ENCODE measurements around the gene NUMBL. TPM values are rescaled to one million over a fixed set of nuclear protein-coding genes. Genes with fewer than 3 reads are reported as not detected.

The NUMBL gene
- total RNA-seq, 4 donors from 2014 or later = 28.2 to 51.7 (median 41.5) TPM

DNA sequence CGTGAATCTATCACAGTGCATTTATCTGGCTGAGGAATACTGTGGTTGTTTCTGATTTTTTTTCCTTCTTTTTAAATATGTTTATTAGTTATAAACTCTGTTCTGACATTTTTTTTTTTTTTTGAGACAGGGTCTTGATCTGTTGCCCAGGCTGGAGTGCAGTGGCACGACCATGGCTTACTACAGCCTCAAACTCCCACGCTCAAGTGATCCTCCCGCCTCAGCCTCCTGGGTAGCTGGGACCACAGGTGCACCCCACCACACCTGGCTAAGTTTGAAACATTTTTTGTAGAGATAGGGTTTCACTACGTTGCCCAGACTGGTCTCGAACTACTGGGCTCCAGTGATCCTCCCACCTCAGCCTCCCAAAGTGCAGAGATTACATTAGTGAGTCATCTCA, 6.6 kb upstream of the NUMBL start:
- H3K27ac ChIP-seq (replicated peaks in 1 of 4) = no peak overlapping the region
- no peak for DNase-seq (ENCODE audit: extremely low spot score)
- peaks cover 16 to 96% (median 78%) of the 10 kb centered on the region in 4 donors for H3K36me3 ChIP-seq
- TF ChIP-seq POLR2A (IDR thresholded peaks at IDR 0.05; ENCODE audit: low read depth) (no peak), POLR2AphosphoS5 (IDR thresholded peaks at IDR 0.05) (no peak), EP300 (IDR thresholded peaks at IDR 0.05) (no peak)
- TF ChIP-seq, protein P1, sequence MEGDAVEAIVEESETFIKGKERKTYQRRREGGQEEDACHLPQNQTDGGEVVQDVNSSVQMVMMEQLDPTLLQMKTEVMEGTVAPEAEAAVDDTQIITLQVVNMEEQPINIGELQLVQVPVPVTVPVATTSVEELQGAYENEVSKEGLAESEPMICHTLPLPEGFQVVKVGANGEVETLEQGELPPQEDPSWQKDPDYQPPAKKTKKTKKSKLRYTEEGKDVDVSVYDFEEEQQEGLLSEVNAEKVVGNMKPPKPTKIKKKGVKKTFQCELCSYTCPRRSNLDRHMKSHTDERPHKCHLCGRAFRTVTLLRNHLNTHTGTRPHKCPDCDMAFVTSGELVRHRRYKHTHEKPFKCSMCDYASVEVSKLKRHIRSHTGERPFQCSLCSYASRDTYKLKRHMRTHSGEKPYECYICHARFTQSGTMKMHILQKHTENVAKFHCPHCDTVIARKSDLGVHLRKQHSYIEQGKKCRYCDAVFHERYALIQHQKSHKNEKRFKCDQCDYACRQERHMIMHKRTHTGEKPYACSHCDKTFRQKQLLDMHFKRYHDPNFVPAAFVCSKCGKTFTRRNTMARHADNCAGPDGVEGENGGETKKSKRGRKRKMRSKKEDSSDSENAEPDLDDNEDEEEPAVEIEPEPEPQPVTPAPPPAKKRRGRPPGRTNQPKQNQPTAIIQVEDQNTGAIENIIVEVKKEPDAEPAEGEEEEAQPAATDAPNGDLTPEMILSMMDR (IDR thresholded peaks at IDR 0.05) = no peak
- no peak overlapping the region for H3K4me3 ChIP-seq
- 92% methylated on average over 6 of the region's 6 CpGs for WGBS
- intact Hi-C loops (cut with DNase I) = no loop called here
- H3K27me3 ChIP-seq = no peaks in the 10 kb centered on the region
- H3K4me1 ChIP-seq = peaks cover 0 to 3% (median 2%) of the 10 kb centered on the region in 4 donors
- H3K9me3 ChIP-seq = no peaks in the 10 kb centered on the region

DNA sequence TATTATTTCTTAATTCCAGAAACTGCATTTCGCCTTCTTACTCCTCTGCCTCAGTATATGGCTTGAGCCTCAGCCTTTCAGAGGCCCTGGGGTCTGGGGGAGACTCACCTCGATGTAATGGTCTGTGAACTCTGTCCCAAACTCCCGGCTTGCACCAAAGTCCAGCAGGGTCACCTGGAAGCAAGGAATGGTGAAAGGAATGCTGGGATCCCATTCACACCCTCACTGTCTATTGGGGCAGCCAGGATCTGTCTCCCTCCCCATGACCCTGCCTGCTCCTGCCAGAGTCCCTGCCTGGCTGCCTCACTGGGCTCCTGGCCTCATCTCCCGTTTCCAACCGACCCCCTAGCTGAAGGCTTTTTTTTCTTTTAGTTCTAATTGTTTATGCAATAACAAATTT, 5.4 kb upstream of the NUMBL start:
- TF ChIP-seq, protein P1 (IDR thresholded peaks at IDR 0.05) = no peak
- TF ChIP-seq POLR2AphosphoS5 (IDR thresholded peaks at IDR 0.05) (no peak), EP300 (IDR thresholded peaks at IDR 0.05) (no peak), POLR2A (IDR thresholded peaks at IDR 0.05; ENCODE audit: low read depth) (no peak)
- Histone ChIP-seq H3K36me3 (peaks cover 14 to 87% (median 71%) of the 10 kb centered on the region in 4 donors), H3K9me3 (no peaks in the 10 kb centered on the region), H3K4me3 (no peak overlapping the region), H3K27ac (replicated peaks in 1 of 4) (no peak overlapping the region), H3K27me3 (peaks cover 0 to 3% (median 0%) of the 10 kb centered on the region in 4 donors), H3K4me1 (peaks cover 8 to 14% (median 12%) of the 10 kb centered on the region in 4 donors)
- WGBS = 87% methylated on average over 5 of the region's 5 CpGs
- no peak for DNase-seq (ENCODE audit: extremely low spot score)
- intact Hi-C loops (cut with DNase I) = no loop called here

DNA sequence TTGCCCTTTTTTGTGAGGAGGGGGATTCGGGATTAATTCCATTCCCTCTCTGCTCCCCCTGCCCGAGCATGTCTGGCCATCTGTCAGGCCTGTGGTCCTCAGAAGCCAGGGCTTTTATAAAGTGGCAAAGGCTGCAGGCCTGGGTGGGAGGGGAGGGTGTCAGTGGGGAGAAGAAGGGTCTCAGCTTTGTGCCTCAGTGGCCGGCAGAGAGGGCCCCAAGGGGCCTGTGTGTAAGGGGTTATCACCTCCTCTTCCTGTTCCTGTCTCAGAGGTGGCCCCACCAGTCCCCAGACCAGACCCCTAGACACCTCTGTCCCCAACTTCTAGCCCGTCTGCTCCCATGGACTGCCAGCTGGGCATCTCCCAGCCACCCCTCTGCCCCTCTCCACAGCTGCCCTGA, 3.4 kb upstream of the NUMBL start:
- intact Hi-C loops (cut with DNase I) = no loop called here
- peaks cover 0 to 3% (median 0%) of the 10 kb centered on the region in 4 donors for H3K27me3 ChIP-seq
- no peak for DNase-seq (ENCODE audit: extremely low spot score)
- no peak overlapping the region for H3K27ac ChIP-seq (replicated peaks in 1 of 4)
- peaks cover 14 to 68% (median 54%) of the 10 kb centered on the region in 4 donors for H3K36me3 ChIP-seq
- peaks cover 12 to 30% (median 28%) of the 10 kb centered on the region in 4 donors for H3K4me1 ChIP-seq
- H3K4me3 ChIP-seq = no peak overlapping the region
- 92% methylated on average over 4 of the region's 4 CpGs for WGBS
- no peaks in the 10 kb centered on the region for H3K9me3 ChIP-seq
- TF ChIP-seq, protein P1 (IDR thresholded peaks at IDR 0.05) = no peak
- TF ChIP-seq POLR2A (IDR thresholded peaks at IDR 0.05; ENCODE audit: low read depth) = no peak
- TF ChIP-seq EP300 (IDR thresholded peaks at IDR 0.05) = no peak
- no peak for TF ChIP-seq POLR2AphosphoS5 (IDR thresholded peaks at IDR 0.05)

DNA sequence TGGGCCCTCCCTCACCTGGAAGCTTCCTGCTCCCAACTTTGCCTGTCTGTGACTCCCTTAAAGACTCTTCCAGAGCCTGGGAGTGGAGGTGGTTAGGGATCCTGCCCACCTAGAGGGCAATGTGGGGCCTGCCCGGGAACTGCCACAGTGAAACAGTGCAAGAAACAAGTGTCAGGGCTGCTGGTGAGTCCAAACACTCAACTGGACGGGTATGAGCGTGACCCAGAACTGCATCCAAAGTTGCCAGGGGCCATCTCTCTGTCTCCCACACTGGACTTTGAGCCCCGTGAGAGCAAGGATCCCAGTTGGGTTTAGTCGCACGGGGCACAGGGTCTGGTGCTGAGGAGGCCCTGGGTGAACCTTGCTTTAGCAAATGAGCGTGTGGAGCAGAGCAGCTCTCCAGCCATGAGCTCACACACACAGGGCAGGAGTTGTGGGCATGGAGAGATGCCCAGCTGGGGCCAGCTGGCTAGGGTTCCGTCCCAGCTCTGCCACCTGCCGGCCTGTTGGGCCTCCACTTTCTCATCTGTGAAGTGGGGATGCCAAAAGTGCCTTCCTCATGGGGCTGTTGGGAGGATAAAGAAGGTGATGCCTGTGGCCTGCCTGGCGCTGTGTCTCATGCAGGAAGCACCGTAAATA, 2.8 kb upstream of the NUMBL start:
- Histone ChIP-seq H3K27ac (replicated peaks in 1 of 4) (peak overlapping the region in 1 of 4 donors; percentile 94), H3K27me3 (peaks cover 0 to 3% (median 0%) of the 10 kb centered on the region in 4 donors), H3K4me1 (peaks cover 15 to 36% (median 35%) of the 10 kb centered on the region in 4 donors), H3K36me3 (peaks cover 14 to 62% (median 51%) of the 10 kb centered on the region in 4 donors), H3K4me3 (no peak overlapping the region), H3K9me3 (no peaks in the 10 kb centered on the region)
- TF ChIP-seq POLR2A (IDR thresholded peaks at IDR 0.05; ENCODE audit: low read depth) = no peak
- TF ChIP-seq POLR2AphosphoS5 (IDR thresholded peaks at IDR 0.05) = no peak
- TF ChIP-seq, protein P1 (IDR thresholded peaks at IDR 0.05) = no peak
- TF ChIP-seq EP300 (IDR thresholded peaks at IDR 0.05) = no peak
- 87% methylated on average over 9 of the region's 11 CpGs for WGBS
- intact Hi-C loops (cut with DNase I) = no loop called here
- no peak for DNase-seq (ENCODE audit: extremely low spot score)

Data from esophagus muscularis mucosa (tissue), 4 donors.